ENCODE measurements around the gene DHRS3. TPM values are rescaled to one million over a fixed set of nuclear protein-coding genes. Genes with fewer than 3 reads are reported as not detected.

DHRS3 gene
- total and polyA plus RNA-seq, 2 donors (not counting 3 experiments of a cell fraction or from before 2014, with no cell fraction given), result 54.3 to 75.2 TPM

GRCh38 chr1:12552111-12552888, 65.7 kb downstream of the DHRS3 start:
- no peaks in the 10 kb centered on the region for H3K9me1 ChIP-seq (replicated peaks; ENCODE audit: control insufficient read depth, extremely low read depth, insufficient read depth, low read length)
- peaks cover 12% of the 10 kb centered on the region for H3K4me1 ChIP-seq (ENCODE audit: control insufficient read depth, extremely low read depth, insufficient read depth, low read length)
- no peak overlapping the region for H3K4me2 ChIP-seq (ENCODE audit: insufficient read depth, low read length)
- H2AFZ ChIP-seq (ENCODE audit: low read depth, low read length), result no peak overlapping the region
- POLR2A ChIA-PET, result no interaction called here
- no peak for TF ChIP-seq FOS (IDR thresholded peaks at IDR 0.05; ENCODE audit: borderline replicate concordance, insufficient read depth, low read length)
- TF ChIP-seq CTCF (IDR thresholded peaks at IDR 0.05; ENCODE audit: extremely low read depth in 1 of 2, insufficient read depth in 1 of 2, low read depth in 1 of 2, low read length in 2 of 2), result no peak
- TF ChIP-seq EZH2 (IDR thresholded peaks at IDR 0.05; ENCODE audit: borderline replicate concordance, low read depth, low read length, severe bottlenecking), result no peak
- TF ChIP-seq MYC (IDR thresholded peaks at IDR 0.05; ENCODE audit: low read depth, low read length), result no peak
- no peak for TF ChIP-seq MAX (IDR thresholded peaks at IDR 0.05; ENCODE audit: insufficient read depth, insufficient read length)
- TF ChIP-seq POLR2AphosphoS5 (IDR thresholded peaks at IDR 0.05; ENCODE audit: insufficient read depth, low read depth, low read length), result no peak
- TF ChIP-seq GATA2 (IDR thresholded peaks at IDR 0.05; ENCODE audit: insufficient read depth, insufficient read length, low read depth, low read length), result no peak
- no peak for TF ChIP-seq JUN (IDR thresholded peaks at IDR 0.05; ENCODE audit: borderline replicate concordance, insufficient read depth, insufficient read length, low read depth)
- TF ChIP-seq POLR2A (IDR thresholded peaks at IDR 0.05; ENCODE audit: low read depth, low read length), result no peak
- dilution Hi-C loops (cut with MboI; ENCODE audit: extremely low pct_ligation_motif_present, low sequenced_read_pairs) (no loop called here), intact Hi-C loops (cut with micrococcal nuclease) (no loop called here)
- H4K20me1 ChIP-seq (replicated peaks; ENCODE audit: control insufficient read depth, extremely low read depth, insufficient read depth, low read length), result no peaks in the 10 kb centered on the region
- H3K79me2 ChIP-seq (ENCODE audit: control insufficient read depth, insufficient read depth, low read length), result no peaks in the 10 kb centered on the region
- H3K9ac ChIP-seq (replicated peaks; ENCODE audit: extremely low read depth, insufficient read depth, low read length), result no peak overlapping the region
- H3K27me3 ChIP-seq (ENCODE audit: control insufficient read depth in 2 of 2, insufficient read depth in 2 of 2, low read length in 2 of 2), result no peaks in the 10 kb centered on the region
- H3K36me3 ChIP-seq (ENCODE audit: control insufficient read depth in 2 of 2, extremely low read depth in 1 of 2, insufficient read depth in 2 of 2, low read length in 2 of 2), result no peaks in the 10 kb centered on the region
- BruUV-seq (replicated peaks), result no TSS peak
- H3K9me3 ChIP-seq (replicated peaks; ENCODE audit: control insufficient read depth, insufficient read depth, low read length), result no peaks in the 10 kb centered on the region
- no peak overlapping the region for H3K27ac ChIP-seq (ENCODE audit: insufficient read depth, low read depth, low read length)
- CTCF ChIA-PET, result no interaction called here
- DNase-seq (ENCODE audit: low read depth, low spot score) (no peak), FAIRE-seq (no peak)
- no peak overlapping the region for H3K4me3 ChIP-seq (replicated peaks in 1 of 3; ENCODE audit: insufficient read depth in 1 of 3, low read depth in 1 of 3, low read length in 3 of 3)
